Activated T-helper 1 cell treated with anti-CD3 and anti-CD28 coated beads, Interleukin-12 subunit alpha, Interleukin-12 subunit beta, Interleukin-2, Interleukin-4 antibody, amounts not matched to agents 30 ng/mL and 10 ng/mL and 1 ng/mL, durations not matched to agents 14 hours and 24 hours and 36 hours (primary cell): ENCODE results near the gene CPA2. TPM values are rescaled to one million over a fixed set of nuclear protein-coding genes. Genes with fewer than 3 reads are reported as not detected.
"Not testable (repeated sequence)": the region's sequence is repeated elsewhere in the genome, so short reads cannot be mapped to it uniquely, and the experiment has no call there.

Source experiments
- DNase-seq: peaks from one replicate; pipeline ENCODE4 v3.0.0; 2021; ENCODE audit warnings: low spot score
- H3K27ac Mint-ChIP-seq: one replicate; pipeline ENCODE4 v1.8.0; 2021; ENCODE audit warnings: mild to moderate bottlenecking, mixed read lengths
- H3K27me3 Mint-ChIP-seq: one replicate; pipeline ENCODE4 v1.8.0; 2022; ENCODE audit warnings: mild to moderate bottlenecking, moderate library complexity, mixed read lengths; ENCODE audit not compliant: insufficient read depth
- H3K36me3 Mint-ChIP-seq: one replicate; pipeline ENCODE4 v1.8.0; 2021; ENCODE audit warnings: low read depth, mixed read lengths
- H3K4me1 Mint-ChIP-seq: one replicate; pipeline ENCODE4 v1.8.0; 2021; ENCODE audit warnings: low read depth, mixed read lengths
- H3K4me3 Mint-ChIP-seq: one replicate; pipeline ENCODE4 v1.8.0; 2021; ENCODE audit warnings: mild to moderate bottlenecking, moderate library complexity, mixed read lengths
- H3K9me3 Mint-ChIP-seq: one replicate; pipeline ENCODE4 v1.8.0; 2021; ENCODE audit warnings: mixed read lengths
- intact Hi-C: fragments of 100-400 bp; cut with micrococcal nuclease; formaldehyde crosslinking; loops from one replicate; pipeline ENCODE4 v1.15.1; 2024
- total RNA-seq: library from RNA; stranded (reverse); gene quantifications from 2 replicates; pipeline ENCODE4 v1.2.3, GENCODE V29; 2022

Gene CPA2
- total RNA-seq, 1 donor from 2014 or later: not detected

- H3K27me3 Mint-ChIP-seq: peaks cover 7% of the 10 kb centered on the region
- H3K27ac Mint-ChIP-seq: no peak overlapping the region
- H3K9me3 Mint-ChIP-seq: no peaks in the 10 kb centered on the region
- no peak for DNase-seq
- H3K4me3 Mint-ChIP-seq: no peak overlapping the region
- H3K4me1 Mint-ChIP-seq: no peaks in the 10 kb centered on the region
- no peaks in the 10 kb centered on the region for H3K36me3 Mint-ChIP-seq
- intact Hi-C loops: no loop called here
Measured at GRCh38 chr7:130232209-130232608, 34.5 kb upstream of the CPA2 start.

DNA sequence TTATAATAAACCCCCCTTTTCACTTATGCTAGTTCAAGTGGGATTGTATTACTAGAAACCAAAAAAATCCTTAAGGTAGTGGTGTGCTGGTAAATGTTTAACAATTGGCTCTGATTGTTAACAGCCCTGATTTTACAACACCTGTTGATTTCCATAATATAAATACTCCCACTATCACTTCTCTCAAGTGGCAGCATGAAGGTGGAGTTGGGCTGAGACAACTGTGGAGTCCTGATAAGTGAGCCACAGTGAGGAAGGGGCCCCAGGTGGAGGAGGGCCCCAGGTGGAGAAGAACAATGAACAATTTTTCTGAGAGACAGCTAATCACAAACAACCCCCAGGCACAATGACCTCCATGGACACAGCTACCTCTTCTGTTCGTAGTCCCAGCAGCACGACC, 32.6 kb upstream of the CPA2 start:
- intact Hi-C loops: no loop called here
- Mint-ChIP-seq H3K4me3 (no peak overlapping the region), H3K27me3 (peaks cover 7% of the 10 kb centered on the region), H3K9me3 (no peaks in the 10 kb centered on the region), H3K27ac (no peak overlapping the region), H3K4me1 (no peaks in the 10 kb centered on the region), H3K36me3 (no peaks in the 10 kb centered on the region)
- no peak for DNase-seq

DNA sequence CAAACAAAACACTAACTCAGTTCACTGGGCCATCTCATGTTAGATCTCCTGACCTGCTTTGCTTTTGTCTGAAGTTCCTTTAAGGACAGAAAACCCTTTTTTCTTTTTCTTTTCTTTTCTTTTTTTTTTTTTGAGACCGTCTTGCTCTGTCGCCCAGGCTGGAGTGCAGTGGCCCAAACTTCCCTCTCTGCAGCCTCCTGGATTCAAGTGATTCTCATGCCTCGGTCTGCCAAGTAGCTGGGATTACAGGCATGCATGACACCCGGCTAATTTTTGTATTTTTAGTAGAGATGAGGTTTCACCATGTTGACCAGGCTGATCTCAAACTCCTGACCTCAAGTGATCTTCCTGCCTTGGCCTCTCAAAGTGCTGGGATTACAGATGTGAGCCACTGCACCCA, 30.3 kb upstream of the CPA2 start:
- H3K4me1 Mint-ChIP-seq, H3K36me3 Mint-ChIP-seq, H3K9me3 Mint-ChIP-seq, DNase-seq, intact Hi-C loops, H3K27ac Mint-ChIP-seq, H3K4me3 Mint-ChIP-seq: not testable (repeated sequence)
- peaks cover 11% of the 10 kb centered on the region for H3K27me3 Mint-ChIP-seq

GRCh38 chr7:130240240-130240639, 26.4 kb upstream of the CPA2 start:
- DNase-seq: no peak
- no peak overlapping the region for H3K4me3 Mint-ChIP-seq
- H3K36me3 Mint-ChIP-seq: no peaks in the 10 kb centered on the region
- peaks cover 11% of the 10 kb centered on the region for H3K4me1 Mint-ChIP-seq
- H3K27ac Mint-ChIP-seq: no peak overlapping the region
- intact Hi-C loops: loop anchor here (5.0 kb wide), 1 partner anchor 37 kb away; no protein-coding TSS in a partner anchor
- peaks cover 5% of the 10 kb centered on the region for H3K9me3 Mint-ChIP-seq
- peaks cover 13% of the 10 kb centered on the region for H3K27me3 Mint-ChIP-seq

- intact Hi-C loops: loop anchor here (1.0 to 5.0 kb wide), 7 partner anchors 35 to 590 kb away; partner anchors contain the start of gene TMEM209
- no peak overlapping the region for H3K27ac Mint-ChIP-seq
- H3K36me3 Mint-ChIP-seq: no peaks in the 10 kb centered on the region
- H3K9me3 Mint-ChIP-seq: peaks cover 5% of the 10 kb centered on the region
- H3K4me1 Mint-ChIP-seq: peaks cover 11% of the 10 kb centered on the region
- DNase-seq: peak; percentile 6
- peaks cover 8% of the 10 kb centered on the region for H3K27me3 Mint-ChIP-seq
- H3K4me3 Mint-ChIP-seq: no peak overlapping the region
Measured at GRCh38 chr7:130242198-130243014, 24.3 kb upstream of the CPA2 start.

DNA sequence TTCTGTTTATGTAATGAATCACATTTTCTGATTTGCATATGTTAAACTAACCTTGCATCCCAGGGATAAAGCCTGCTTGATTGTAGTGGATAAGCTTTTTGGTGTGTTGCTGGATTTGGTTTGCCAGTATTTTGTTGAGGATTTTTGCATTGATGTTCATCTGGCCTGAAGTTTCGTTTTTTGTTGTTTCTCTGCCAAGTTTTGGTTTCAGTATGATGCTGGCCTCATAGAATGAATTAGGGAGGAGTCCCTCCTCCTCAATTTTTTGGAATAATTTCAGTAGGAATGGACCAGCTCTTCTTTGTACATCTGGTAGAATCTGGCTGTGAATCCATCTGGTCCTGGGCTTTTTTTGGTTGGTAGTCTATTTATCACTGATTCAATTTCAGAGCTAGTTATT, 23.2 kb upstream of the CPA2 start:
- H3K9me3 Mint-ChIP-seq, H3K27me3 Mint-ChIP-seq, DNase-seq, H3K4me3 Mint-ChIP-seq, H3K36me3 Mint-ChIP-seq: not testable (repeated sequence)
- peak overlapping the region; percentile 2 for H3K27ac Mint-ChIP-seq
- intact Hi-C loops: loop anchor here (1.0 to 5.0 kb wide), 3 partner anchors 34 to 243 kb away; partner anchors contain the start of gene TMEM209
- peaks cover 11% of the 10 kb centered on the region for H3K4me1 Mint-ChIP-seq

DNA sequence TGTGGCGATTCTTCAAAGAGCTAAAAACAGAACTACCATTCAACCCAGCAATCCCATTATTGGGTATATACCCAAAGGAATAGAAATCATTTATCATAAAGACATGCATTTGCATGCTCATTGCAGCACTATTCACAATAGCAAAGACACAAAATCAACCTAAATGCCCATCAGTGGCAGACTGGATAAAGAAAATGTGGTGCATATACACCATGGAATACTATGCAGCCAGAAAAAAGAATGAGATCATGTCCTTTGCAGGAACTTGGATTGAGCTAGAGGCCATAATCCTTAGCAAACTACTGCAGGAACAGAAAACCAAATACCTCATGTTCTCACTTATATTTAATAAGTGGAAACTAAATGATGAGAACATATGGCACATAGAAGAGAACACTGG, 20.2 kb upstream of the CPA2 start:
- DNase-seq, H3K9me3 Mint-ChIP-seq, H3K27ac Mint-ChIP-seq, intact Hi-C loops, H3K27me3 Mint-ChIP-seq, H3K36me3 Mint-ChIP-seq, H3K4me3 Mint-ChIP-seq: not testable (repeated sequence)
- peaks cover 11% of the 10 kb centered on the region for H3K4me1 Mint-ChIP-seq

DNA sequence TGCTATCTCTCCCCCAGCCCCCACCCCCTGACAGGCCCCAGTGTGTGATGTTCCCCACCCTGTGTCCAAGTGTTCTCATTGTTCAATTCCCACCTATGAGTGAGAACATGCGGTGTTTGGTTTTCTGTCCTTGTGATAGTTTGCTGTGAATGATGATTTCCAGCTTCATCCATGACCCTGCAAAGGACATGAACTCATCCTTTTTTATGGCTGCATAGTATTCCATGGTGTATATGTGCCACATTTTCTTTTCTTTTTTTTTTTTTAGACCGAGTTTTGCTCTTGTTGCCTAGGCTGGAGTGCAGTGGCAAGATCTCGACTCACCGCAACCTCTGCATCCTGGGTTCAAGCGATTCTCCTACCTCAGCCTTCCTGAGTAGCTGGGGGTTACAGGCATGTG, 17.8 kb upstream of the CPA2 start:
- H3K4me1 Mint-ChIP-seq, H3K36me3 Mint-ChIP-seq, intact Hi-C loops, H3K27ac Mint-ChIP-seq, DNase-seq, H3K4me3 Mint-ChIP-seq, H3K27me3 Mint-ChIP-seq: not testable (repeated sequence)
- peaks cover 19% of the 10 kb centered on the region for H3K9me3 Mint-ChIP-seq

GRCh38 chr7:130249626-130250025, 17.0 kb upstream of the CPA2 start:
- H3K36me3 Mint-ChIP-seq, H3K4me3 Mint-ChIP-seq, intact Hi-C loops, DNase-seq, H3K4me1 Mint-ChIP-seq, H3K27me3 Mint-ChIP-seq, H3K27ac Mint-ChIP-seq: not testable (repeated sequence)
- peaks cover 14% of the 10 kb centered on the region for H3K9me3 Mint-ChIP-seq

DNA sequence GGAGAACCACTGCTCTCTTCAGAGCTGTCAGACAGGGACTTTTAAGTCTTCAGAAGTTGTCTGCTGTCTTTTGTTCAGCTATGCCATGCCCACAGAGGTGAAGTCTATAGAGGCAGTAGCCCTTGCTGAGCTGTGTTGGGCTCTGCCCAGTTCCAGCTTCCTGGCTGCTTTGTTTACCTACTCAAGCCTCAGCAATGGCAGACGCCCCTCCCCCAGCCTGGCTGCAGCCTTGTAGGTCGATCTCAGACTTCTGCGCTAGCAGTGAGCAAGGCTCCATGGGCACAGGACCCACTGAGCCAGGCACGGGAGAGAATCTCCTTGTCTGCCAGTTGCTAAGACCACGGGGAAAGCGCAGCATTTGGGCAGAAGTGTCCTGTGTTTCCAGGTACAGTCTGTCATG, 12.1 kb upstream of the CPA2 start:
- intact Hi-C loops: no loop called here
- Mint-ChIP-seq H3K27me3 (no peaks in the 10 kb centered on the region), H3K9me3 (peaks cover 22% of the 10 kb centered on the region), H3K4me3 (no peak overlapping the region), H3K36me3 (peaks cover 2% of the 10 kb centered on the region), H3K27ac (no peak overlapping the region), H3K4me1 (no peaks in the 10 kb centered on the region)
- DNase-seq: no peak

GRCh38 chr7:130256704-130257103, 10.0 kb upstream of the CPA2 start:
- intact Hi-C loops: no loop called here
- Mint-ChIP-seq H3K4me1 (no peaks in the 10 kb centered on the region), H3K4me3 (no peak overlapping the region), H3K9me3 (peaks cover 22% of the 10 kb centered on the region), H3K27me3 (no peaks in the 10 kb centered on the region), H3K27ac (no peak overlapping the region), H3K36me3 (peaks cover 2% of the 10 kb centered on the region)
- no peak for DNase-seq

DNA sequence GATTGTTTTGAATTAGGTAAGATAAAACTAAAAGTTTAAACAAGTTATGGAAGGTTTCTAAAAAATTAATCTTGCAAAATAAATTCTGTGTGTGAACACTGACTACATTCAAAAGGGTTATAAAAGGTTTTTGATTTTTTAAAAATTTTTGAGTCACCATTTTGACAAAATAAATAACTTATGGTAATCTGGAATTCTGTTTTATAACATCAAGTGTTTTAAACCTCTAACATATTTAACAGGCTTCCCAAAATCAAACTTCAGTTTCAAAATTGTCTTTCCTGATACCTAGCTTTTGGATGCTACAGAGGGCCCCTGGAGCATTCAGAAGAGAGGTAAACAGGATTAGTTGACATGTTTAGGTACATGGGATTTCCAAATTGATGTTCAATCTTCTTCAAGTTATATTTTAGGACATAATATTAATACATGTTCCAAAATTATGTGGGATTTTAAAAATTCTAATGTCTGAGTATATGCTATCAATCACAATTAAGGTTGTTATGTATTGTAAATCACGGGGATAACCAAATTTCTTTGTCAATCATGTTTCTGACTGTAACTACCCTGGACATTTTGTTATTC, 8.1 kb upstream of the CPA2 start:
- Mint-ChIP-seq H3K9me3 (peaks cover 10% of the 10 kb centered on the region), H3K27me3 (peaks cover 1% of the 10 kb centered on the region), H3K27ac (no peak overlapping the region), H3K36me3 (peaks cover 2% of the 10 kb centered on the region), H3K4me1 (no peaks in the 10 kb centered on the region), H3K4me3 (no peak overlapping the region)
- DNase-seq: no peak
- intact Hi-C loops: no loop called here

- Mint-ChIP-seq H3K4me1 (no peaks in the 10 kb centered on the region), H3K27ac (no peak overlapping the region), H3K27me3 (peaks cover 1% of the 10 kb centered on the region), H3K9me3 (peaks cover 8% of the 10 kb centered on the region), H3K36me3 (peaks cover 2% of the 10 kb centered on the region), H3K4me3 (no peak overlapping the region)
- intact Hi-C loops: no loop called here
- no peak for DNase-seq
Measured at GRCh38 chr7:130262448-130262847, 4.2 kb upstream of the CPA2 start.
